ENCODE data around the gene OXLD1.

The OXLD1 gene

DNA sequence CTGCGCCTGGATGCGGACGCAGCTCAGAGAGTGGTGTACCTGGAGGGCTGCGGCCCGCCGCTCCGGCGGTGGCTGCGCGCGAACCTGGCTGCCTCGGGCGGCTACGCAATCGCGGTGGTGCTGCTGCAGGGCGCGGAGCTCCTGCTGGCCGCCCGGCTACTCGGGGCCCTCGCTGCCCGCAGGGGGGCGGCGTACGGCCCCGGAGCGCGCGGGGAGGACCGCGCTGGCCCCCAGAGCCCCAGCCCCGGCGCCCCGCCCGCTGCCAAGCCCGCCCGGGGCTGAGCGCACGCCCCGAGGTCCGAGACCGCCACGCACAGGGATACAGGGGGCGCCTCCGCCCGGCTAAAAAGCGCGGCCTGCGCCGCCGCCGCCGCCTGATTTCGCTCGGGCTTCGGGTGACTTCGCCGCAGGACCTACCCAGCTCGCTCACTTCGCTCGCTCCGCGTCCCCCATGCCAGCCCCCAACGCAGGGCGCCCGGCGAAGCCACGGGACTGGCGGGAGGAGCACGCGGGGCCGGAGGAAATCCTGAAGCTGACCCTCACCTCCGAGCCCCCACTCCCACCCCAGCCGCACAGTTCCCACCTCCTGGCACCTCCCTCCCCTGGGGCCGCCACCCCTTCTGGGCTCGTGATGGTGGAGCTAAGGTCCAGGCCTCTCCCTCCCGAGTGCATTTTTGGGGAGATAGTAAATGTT is 18.2 kb downstream of the OXLD1 start:
- Histone ChIP-seq H3K27me3 (ENCODE audit: insufficient read depth, poor library complexity, severe bottlenecking) (peaks cover 24% of the 10 kb centered on the region), H3K9me3 (ENCODE audit: severe bottlenecking) (peaks cover 6% of the 10 kb centered on the region), H3K36me3 (ENCODE audit: low read depth) (no peaks in the 10 kb centered on the region), H3K27ac (ENCODE audit: poor library complexity, severe bottlenecking) (no peak overlapping the region), H3K4me3 (ENCODE audit: severe bottlenecking) (no peak overlapping the region), H3K4me1 (ENCODE audit: insufficient read depth, poor library complexity, severe bottlenecking) (no peaks in the 10 kb centered on the region)
- ATAC-seq (ENCODE audit: low read depth) (no peak), DNase-seq (ENCODE audit: low spot score) (no peak)
- no peak for TF ChIP-seq CTCF (IDR thresholded peaks at IDR 0.05; ENCODE audit: poor library complexity, severe bottlenecking)

- H3K36me3 ChIP-seq (ENCODE audit: low read depth) = no peaks in the 10 kb centered on the region
- H3K27me3 ChIP-seq (ENCODE audit: insufficient read depth, poor library complexity, severe bottlenecking) = peaks cover 24% of the 10 kb centered on the region
- TF ChIP-seq CTCF (IDR thresholded peaks at IDR 0.05; ENCODE audit: poor library complexity, severe bottlenecking) = no peak
- H3K9me3 ChIP-seq (ENCODE audit: severe bottlenecking) = peaks cover 6% of the 10 kb centered on the region
- H3K4me1 ChIP-seq (ENCODE audit: insufficient read depth, poor library complexity, severe bottlenecking) = no peaks in the 10 kb centered on the region
- H3K4me3 ChIP-seq (ENCODE audit: severe bottlenecking) = no peak overlapping the region
- no peak overlapping the region for H3K27ac ChIP-seq (ENCODE audit: poor library complexity, severe bottlenecking)
- DNase-seq (ENCODE audit: low spot score) = no peak
- ATAC-seq (ENCODE audit: low read depth) = no peak
Observed at GRCh38 chr17:81647640-81648012, 18.8 kb downstream of the OXLD1 start.

DNA sequence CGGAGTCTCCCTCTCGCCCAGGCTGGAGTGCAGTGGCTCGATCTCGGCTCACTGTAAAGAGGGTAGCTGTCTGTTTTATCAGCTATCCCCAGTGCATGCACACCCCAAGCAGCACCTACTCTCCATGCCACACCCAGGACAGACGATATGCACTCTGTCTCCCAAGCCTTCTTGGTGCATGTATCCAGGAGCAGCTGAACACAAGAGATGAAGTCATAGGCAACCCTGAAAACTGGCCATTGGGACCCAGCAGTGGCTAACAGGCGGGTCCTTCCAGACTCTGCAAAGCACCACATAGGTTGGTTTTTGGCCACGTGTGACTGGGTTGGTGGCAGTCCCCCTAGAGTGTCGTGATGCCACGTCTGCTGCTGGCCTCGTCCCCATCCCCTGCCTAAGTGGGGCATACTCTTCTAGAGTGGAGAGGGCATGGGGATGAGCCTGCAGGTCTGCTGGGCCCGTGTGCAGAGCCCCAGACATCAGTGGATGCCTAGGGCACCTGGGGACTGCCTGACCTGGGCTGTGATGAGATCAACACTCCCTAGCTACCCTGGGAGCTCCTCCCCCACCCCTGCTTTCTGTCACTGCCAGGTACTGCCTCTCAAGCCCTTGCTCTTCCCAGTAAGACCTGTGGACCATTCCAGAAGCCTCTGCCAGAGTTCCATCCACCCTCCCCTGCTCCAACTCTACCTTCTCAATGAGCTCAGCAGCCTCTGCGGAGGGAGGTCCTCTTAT is 19.4 kb downstream of the OXLD1 start:
- Histone ChIP-seq H3K4me1 (ENCODE audit: insufficient read depth, poor library complexity, severe bottlenecking) (peaks cover 6% of the 10 kb centered on the region), H3K27me3 (ENCODE audit: insufficient read depth, poor library complexity, severe bottlenecking) (peaks cover 24% of the 10 kb centered on the region), H3K36me3 (ENCODE audit: low read depth) (no peaks in the 10 kb centered on the region), H3K27ac (ENCODE audit: poor library complexity, severe bottlenecking) (no peak overlapping the region), H3K9me3 (ENCODE audit: severe bottlenecking) (peaks cover 6% of the 10 kb centered on the region), H3K4me3 (ENCODE audit: severe bottlenecking) (no peak overlapping the region)
- no peak for TF ChIP-seq CTCF (IDR thresholded peaks at IDR 0.05; ENCODE audit: poor library complexity, severe bottlenecking)
- ATAC-seq (ENCODE audit: low read depth) = no peak; the same call in 2 of the 3 replicates
- DNase-seq (ENCODE audit: low spot score) = no peak

GRCh38 chr17:81644976-81645952 is 21.1 kb downstream of the OXLD1 start:
- no peak for ATAC-seq (ENCODE audit: low read depth)

More at GRCh38 chr17:81644976-81645952, 21.1 kb downstream of the OXLD1 start:
- Histone ChIP-seq H3K36me3 (ENCODE audit: low read depth) (no peaks in the 10 kb centered on the region), H3K9me3 (ENCODE audit: severe bottlenecking) (peaks cover 6% of the 10 kb centered on the region), H3K27me3 (ENCODE audit: insufficient read depth, poor library complexity, severe bottlenecking) (peaks cover 24% of the 10 kb centered on the region), H3K27ac (ENCODE audit: poor library complexity, severe bottlenecking) (no peak overlapping the region), H3K4me3 (ENCODE audit: severe bottlenecking) (no peak overlapping the region), H3K4me1 (ENCODE audit: insufficient read depth, poor library complexity, severe bottlenecking) (peaks cover 10% of the 10 kb centered on the region)
- no peak for DNase-seq (ENCODE audit: low spot score)
- TF ChIP-seq CTCF (IDR thresholded peaks at IDR 0.05; ENCODE audit: poor library complexity, severe bottlenecking) = no peak

All from RWPE2 (cell line).